ENCODE data around the gene INAFM1. TPM values are rescaled to one million over a fixed set of nuclear protein-coding genes. Genes with fewer than 3 reads are reported as not detected.

The INAFM1 gene
- total RNA-seq: 18.9 TPM

DNA sequence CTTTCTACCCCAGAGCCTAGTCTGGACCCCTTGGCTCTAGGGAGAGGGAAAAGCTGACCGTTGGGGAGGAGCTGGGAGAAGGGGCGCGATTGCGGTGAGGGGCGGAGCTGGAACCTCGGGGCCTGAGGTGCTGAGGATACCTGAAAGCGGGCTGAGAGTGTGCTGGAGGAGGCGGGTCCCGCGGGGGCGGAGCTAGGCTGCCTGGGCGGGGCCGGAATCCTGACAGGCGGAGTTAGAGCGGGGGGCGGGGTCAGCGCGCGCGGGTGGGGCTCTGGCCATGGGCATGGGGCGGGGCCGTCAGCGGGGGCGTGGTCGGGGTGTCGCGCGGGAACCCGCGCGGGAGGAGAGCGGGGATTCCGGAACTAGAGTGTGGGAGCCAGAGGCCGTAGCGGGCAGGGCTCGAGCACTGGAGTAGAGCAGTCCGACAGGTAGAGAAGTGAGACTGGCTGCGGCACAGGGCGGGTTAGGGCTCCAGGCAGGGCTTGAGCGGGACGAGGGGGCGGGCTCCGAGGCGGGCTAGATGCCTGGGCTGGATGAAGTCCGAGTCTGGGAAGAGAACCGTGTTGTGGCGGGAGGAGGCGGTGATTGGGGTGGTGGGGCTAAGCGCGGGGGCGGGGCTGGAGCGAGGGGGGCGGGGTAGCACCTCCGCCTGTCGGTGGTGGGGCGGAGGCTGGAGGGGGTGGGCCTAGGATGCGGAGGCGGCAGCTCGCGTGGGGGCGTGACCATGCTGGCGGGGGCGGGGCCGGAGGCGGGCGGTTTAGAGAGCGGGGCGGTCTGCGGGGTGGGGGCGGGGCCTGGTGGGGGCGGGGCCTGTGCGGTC, at the start of gene INAFM1:
Gene INAFM1 (plus strand): TSS at position 815 of the 820 bp plus-strand sequence. CDS start 35 bp downstream, outside the sequence.
- Histone ChIP-seq H3K4me1 (peaks cover 42% of the 10 kb centered on the region), H3K4me3 (peak within 1 kb of the TSS; percentile 86 to 90), H3K9me3 (no peaks in the 10 kb centered on the region), H3K27ac (peak within 1 kb of the TSS; percentile 99), H3K36me3 (peaks cover 0 to 18% of the 10 kb centered on the region in 2 donors), H3K27me3 (no peaks in the 10 kb centered on the region)
- intact Hi-C loops (cut with DNase I): loop anchor here (10.0 kb wide), 1 partner anchor 241 kb away; the partner anchor contains the start of gene NAPA
- DNase-seq (ENCODE audit: extremely low spot score in 2 of 2): peak in 1 of 2 donors; percentile 97
- TF ChIP-seq POLR2A (IDR thresholded peaks at IDR 0.05) (peak in 1 of 2 donors; percentile 77), POLR2AphosphoS5 (IDR thresholded peaks at IDR 0.05; ENCODE audit: insufficient read depth in 1 of 2, low read depth in 1 of 2) (peak in 1 of 2 donors; percentile 29)
- TF ChIP-seq, protein P1, sequence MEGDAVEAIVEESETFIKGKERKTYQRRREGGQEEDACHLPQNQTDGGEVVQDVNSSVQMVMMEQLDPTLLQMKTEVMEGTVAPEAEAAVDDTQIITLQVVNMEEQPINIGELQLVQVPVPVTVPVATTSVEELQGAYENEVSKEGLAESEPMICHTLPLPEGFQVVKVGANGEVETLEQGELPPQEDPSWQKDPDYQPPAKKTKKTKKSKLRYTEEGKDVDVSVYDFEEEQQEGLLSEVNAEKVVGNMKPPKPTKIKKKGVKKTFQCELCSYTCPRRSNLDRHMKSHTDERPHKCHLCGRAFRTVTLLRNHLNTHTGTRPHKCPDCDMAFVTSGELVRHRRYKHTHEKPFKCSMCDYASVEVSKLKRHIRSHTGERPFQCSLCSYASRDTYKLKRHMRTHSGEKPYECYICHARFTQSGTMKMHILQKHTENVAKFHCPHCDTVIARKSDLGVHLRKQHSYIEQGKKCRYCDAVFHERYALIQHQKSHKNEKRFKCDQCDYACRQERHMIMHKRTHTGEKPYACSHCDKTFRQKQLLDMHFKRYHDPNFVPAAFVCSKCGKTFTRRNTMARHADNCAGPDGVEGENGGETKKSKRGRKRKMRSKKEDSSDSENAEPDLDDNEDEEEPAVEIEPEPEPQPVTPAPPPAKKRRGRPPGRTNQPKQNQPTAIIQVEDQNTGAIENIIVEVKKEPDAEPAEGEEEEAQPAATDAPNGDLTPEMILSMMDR (IDR thresholded peaks at IDR 0.05): no peak

DNA sequence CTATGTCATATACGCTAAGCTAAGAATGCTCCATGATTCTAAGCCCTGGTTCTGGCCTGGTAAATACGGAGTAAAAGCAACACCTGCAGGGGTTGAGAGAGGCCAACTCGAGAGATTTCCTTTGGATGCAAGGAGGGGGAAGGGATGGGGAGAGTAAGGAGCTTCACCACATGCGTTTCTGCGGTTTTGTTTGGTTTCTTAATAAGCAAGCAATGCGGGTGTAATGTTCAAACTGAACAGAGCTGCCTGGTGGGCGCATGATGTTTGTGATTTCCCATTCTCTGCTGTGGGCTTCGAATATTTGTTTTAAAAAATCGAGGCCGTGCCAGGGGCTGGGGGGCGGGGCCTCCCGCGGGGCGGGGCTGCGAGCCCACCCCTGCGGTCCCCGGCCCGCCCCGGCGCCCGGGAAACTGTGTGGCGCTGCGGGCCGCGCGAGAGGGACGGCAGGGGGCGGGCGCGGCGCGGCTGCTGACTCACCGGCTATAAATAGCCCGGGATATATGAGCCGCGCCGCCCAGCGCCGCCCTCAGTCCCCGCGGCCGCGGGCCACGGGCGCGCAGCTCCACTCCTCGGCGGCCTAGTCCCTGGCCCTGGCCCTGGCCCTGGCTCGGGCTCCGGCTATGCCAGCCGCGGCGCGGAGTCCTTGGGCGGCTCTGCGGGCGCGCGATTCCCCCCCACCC, 48.8 kb upstream of the INAFM1 start:
- H3K9me3 ChIP-seq: no peaks in the 10 kb centered on the region
- peaks cover 47% of the 10 kb centered on the region for H3K4me1 ChIP-seq
- intact Hi-C loops (cut with DNase I): no loop called here
- TF ChIP-seq POLR2A (IDR thresholded peaks at IDR 0.05) (peak; percentile 31 to 100), POLR2AphosphoS5 (IDR thresholded peaks at IDR 0.05; ENCODE audit: insufficient read depth in 1 of 2, low read depth in 1 of 2) (peak in 1 of 2 donors; percentile 63)
- TF ChIP-seq, protein P1 (IDR thresholded peaks at IDR 0.05): peak in 1 of 3 experiments; percentile 15
- H3K36me3 ChIP-seq: peaks cover 0 to 16% of the 10 kb centered on the region in 2 donors
- H3K27ac ChIP-seq: peak overlapping the region; percentile 100
- no peak for DNase-seq (ENCODE audit: extremely low spot score in 2 of 2)
- no peaks in the 10 kb centered on the region for H3K27me3 ChIP-seq
- peak overlapping the region; percentile 57 to 95 for H3K4me3 ChIP-seq

DNA sequence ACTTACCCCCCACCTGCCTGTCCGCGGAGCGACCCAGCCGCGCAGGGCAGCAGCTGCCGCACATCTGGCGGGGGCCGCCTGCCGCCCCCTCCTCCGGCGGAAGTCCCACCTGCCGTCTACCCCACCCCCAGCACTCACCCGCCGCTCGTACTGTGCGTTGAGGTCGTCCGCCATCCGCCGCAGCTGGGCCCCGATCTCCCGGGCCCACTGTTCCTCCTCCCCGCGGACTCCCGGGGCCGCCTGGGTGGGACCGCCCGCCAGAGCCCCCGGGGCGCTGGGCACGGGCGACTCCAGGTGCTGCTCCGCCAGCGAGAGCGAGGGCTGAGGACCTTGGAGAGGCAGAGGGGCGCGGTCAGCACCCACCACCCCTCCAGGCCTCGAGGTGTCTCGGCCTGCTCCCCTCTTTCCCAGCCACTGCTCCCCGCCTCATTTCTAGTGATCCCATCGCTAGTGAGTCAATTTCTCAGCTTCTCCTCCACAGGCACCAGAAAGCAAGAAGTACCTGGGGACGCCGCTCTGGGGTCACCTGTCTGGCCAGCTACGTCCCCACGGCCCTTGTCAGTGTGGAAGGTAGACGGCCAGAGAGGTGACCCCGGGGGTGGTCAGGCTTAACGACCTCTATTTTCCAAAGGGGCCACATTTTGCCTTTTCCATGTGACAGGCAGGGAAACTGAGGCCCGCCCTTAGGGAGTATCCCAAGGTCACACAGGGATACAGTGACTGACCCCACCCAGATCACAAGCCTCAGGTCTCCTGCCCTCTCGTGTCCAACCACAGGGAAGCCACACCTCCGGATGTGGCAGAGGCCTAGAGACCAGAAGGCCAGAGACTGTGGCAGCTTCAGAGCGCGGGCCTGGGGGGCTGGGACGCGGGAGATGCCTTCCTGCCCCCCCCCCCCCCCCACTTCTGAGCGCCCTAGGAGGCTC, 48.0 kb upstream of the INAFM1 start:
- H3K4me1 ChIP-seq: peaks cover 52% of the 10 kb centered on the region
- H3K27me3 ChIP-seq: no peaks in the 10 kb centered on the region
- peak overlapping the region; percentile 100 for H3K27ac ChIP-seq
- intact Hi-C loops (cut with DNase I): no loop called here
- peaks cover 0 to 8% of the 10 kb centered on the region in 2 donors for H3K36me3 ChIP-seq
- H3K9me3 ChIP-seq: no peaks in the 10 kb centered on the region
- H3K4me3 ChIP-seq: peak overlapping the region; percentile 57 to 95
- TF ChIP-seq, protein P1 (IDR thresholded peaks at IDR 0.05): no peak
- TF ChIP-seq POLR2AphosphoS5 (IDR thresholded peaks at IDR 0.05; ENCODE audit: insufficient read depth in 1 of 2, low read depth in 1 of 2) (peak; percentile 73 to 84), POLR2A (IDR thresholded peaks at IDR 0.05) (peak in 1 of 2 donors; percentile 41)
- no peak for DNase-seq (ENCODE audit: extremely low spot score in 2 of 2)

DNA sequence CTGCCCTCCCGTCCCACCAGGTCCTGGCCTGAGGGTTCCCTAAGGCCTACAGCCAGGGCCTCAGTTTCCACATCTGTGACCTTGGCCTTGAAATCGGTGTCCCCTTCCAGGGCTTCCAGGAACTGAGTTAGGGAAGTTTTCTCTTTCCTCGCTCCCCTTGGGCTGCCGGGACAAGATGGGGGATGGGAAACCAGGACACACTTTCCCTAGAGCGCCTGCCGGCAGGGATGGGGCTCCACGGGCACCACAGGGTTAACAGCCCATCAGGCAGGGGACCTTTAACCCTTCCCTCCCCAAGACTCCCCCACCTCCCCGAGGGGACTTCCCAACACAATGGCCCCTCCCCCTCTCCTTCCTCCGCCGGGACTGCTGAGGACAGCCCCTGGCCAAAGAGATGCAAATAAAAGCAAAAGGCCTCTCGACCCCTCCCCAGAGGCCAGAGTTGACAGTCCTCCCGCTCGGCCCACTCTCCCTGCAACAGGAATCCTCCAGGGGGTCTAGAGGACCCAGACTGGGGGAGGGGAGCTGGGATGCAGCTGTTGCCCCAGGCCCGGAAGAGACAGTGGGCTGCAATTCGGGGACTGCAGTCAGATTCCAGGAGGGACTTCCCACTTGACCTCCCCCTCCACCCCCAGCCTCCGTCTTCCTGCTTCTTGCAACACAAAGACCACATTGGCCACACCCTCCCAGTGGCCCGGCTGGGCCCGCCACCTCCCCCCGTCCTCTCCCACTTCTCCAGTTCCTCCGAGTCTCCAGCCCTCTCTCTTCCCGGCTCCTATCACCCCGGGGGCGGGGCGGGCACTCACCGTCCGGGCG, 47.1 kb upstream of the INAFM1 start:
- H3K4me3 ChIP-seq: peak overlapping the region; percentile 57 to 95
- no peaks in the 10 kb centered on the region for H3K36me3 ChIP-seq
- H3K4me1 ChIP-seq: peaks cover 61% of the 10 kb centered on the region
- no peaks in the 10 kb centered on the region for H3K9me3 ChIP-seq
- H3K27me3 ChIP-seq: no peaks in the 10 kb centered on the region
- no peak for DNase-seq (ENCODE audit: extremely low spot score in 2 of 2)
- intact Hi-C loops (cut with DNase I): no loop called here
- H3K27ac ChIP-seq: peak overlapping the region; percentile 100
- TF ChIP-seq POLR2AphosphoS5 (IDR thresholded peaks at IDR 0.05; ENCODE audit: insufficient read depth in 1 of 2, low read depth in 1 of 2) (peak in 1 of 2 donors; percentile 63), POLR2A (IDR thresholded peaks at IDR 0.05) (peak in 1 of 2 donors; percentile 52)
- TF ChIP-seq, protein P1 (IDR thresholded peaks at IDR 0.05): no peak

All from vagina (tissue), 2 donors.